OCI-LY1 (cell line): Measurements from ENCODE around the gene DHDH.

Experiments
- EZH2 ChIP-seq: fragments of 200-600 bp; sonication (generic), shearing (Covaris generic); IDR thresholded peaks from 2 replicates; pipeline ENCODE4 v1.8.0; 2017; ENCODE audit warnings: borderline replicate concordance, mixed run types, mild to moderate bottlenecking, antibody characterized with exemption, low read length, moderate library complexity, mixed read lengths
- TF ChIP-seq, protein P1 (sequence below): fragments of 200-600 bp; sonication (generic), shearing (Covaris generic); IDR thresholded peaks from 2 replicates; pipeline ENCODE4 v1.5.1; 2017; ENCODE audit warnings: mild to moderate bottlenecking, antibody characterized with exemption, low read length, moderate library complexity, mixed read lengths

DNA sequence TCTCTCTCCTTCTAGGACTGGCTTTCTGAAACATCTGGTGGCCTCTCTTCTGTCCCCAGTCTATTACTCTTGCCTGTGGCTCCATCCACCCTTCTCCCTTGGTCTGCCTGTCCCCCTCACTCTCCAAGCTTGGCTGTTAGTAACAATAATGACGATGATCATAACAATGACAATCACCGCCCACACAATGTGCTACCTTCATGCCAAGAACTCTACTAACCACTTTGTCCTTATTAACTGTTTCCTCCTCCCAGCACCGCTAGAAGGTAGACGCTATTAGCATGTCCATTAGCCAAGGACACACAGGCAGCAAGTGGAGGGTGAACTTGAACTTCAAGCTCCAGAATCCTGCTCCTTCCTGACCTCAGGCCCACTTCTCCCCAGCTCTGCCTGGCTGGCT, 56.9 kb downstream of the DHDH start:
- TF ChIP-seq, protein P1, sequence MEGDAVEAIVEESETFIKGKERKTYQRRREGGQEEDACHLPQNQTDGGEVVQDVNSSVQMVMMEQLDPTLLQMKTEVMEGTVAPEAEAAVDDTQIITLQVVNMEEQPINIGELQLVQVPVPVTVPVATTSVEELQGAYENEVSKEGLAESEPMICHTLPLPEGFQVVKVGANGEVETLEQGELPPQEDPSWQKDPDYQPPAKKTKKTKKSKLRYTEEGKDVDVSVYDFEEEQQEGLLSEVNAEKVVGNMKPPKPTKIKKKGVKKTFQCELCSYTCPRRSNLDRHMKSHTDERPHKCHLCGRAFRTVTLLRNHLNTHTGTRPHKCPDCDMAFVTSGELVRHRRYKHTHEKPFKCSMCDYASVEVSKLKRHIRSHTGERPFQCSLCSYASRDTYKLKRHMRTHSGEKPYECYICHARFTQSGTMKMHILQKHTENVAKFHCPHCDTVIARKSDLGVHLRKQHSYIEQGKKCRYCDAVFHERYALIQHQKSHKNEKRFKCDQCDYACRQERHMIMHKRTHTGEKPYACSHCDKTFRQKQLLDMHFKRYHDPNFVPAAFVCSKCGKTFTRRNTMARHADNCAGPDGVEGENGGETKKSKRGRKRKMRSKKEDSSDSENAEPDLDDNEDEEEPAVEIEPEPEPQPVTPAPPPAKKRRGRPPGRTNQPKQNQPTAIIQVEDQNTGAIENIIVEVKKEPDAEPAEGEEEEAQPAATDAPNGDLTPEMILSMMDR: no peak
- TF ChIP-seq EZH2: no peak
